ENCODE measurements around the gene GASK1A.

The GASK1A gene

GRCh38 chr3:43028678-43029490 lies 49.8 kb downstream of the GASK1A start:
- Histone ChIP-seq H3K27me3 (ENCODE audit: insufficient read depth, low read length, poor library complexity) (no peaks in the 10 kb centered on the region), H3K4me1 (ENCODE audit: insufficient read depth, low read length) (peaks cover 20% of the 10 kb centered on the region), H2AFZ (ENCODE audit: low read depth, low read length) (no peak overlapping the region)

GRCh38 chr3:43030162-43030935 lies 51.2 kb downstream of the GASK1A start:
- ATAC-seq (ENCODE audit: insufficient read depth, low read depth): no peak
- TF ChIP-seq CTCF (IDR thresholded peaks at IDR 0.05; ENCODE audit: borderline replicate concordance, extremely low read depth, low read length, poor library complexity, severe bottlenecking): no peak
- H3K9me3 ChIP-seq (ENCODE audit: insufficient read depth, low read length, severe bottlenecking): no peaks in the 10 kb centered on the region
- no peaks in the 10 kb centered on the region for H3K27me3 ChIP-seq (ENCODE audit: insufficient read depth, low read length, poor library complexity)
- H3K4me3 ChIP-seq (ENCODE audit: low read depth in 1 of 2, low read length in 2 of 2): no peak overlapping the region
- H3K27ac ChIP-seq (ENCODE audit: low read length): no peak overlapping the region
- H3K79me2 ChIP-seq (ENCODE audit: insufficient read depth, low read length): no peaks in the 10 kb centered on the region
- no peaks in the 10 kb centered on the region for H4K20me1 ChIP-seq (ENCODE audit: insufficient read depth, low read length)
- H3K9ac ChIP-seq (ENCODE audit: low read depth, low read length): no peak overlapping the region
- H2AFZ ChIP-seq (ENCODE audit: low read depth, low read length): no peak overlapping the region
- no peak for DNase-seq
- H3K4me2 ChIP-seq (ENCODE audit: insufficient read depth, low read length): no peak overlapping the region
- H3K4me1 ChIP-seq (ENCODE audit: insufficient read depth, low read length): peaks cover 5% of the 10 kb centered on the region
- H3K36me3 ChIP-seq (ENCODE audit: insufficient read depth, low read length): no peaks in the 10 kb centered on the region

More at GRCh38 chr3:43028678-43029490, 49.8 kb downstream of the GASK1A start:
- no peaks in the 10 kb centered on the region for H4K20me1 ChIP-seq (ENCODE audit: insufficient read depth, low read length)
- no peak for ATAC-seq (ENCODE audit: insufficient read depth, low read depth)
- TF ChIP-seq CTCF (IDR thresholded peaks at IDR 0.05; ENCODE audit: borderline replicate concordance, extremely low read depth, low read length, poor library complexity, severe bottlenecking) (no peak), EZH2 (IDR thresholded peaks at IDR 0.05; ENCODE audit: borderline replicate concordance, low read depth, low read length, severe bottlenecking) (no peak)
- H3K4me2 ChIP-seq (ENCODE audit: insufficient read depth, low read length): no peak overlapping the region
- H3K79me2 ChIP-seq (ENCODE audit: insufficient read depth, low read length): no peaks in the 10 kb centered on the region
- H3K9ac ChIP-seq (ENCODE audit: low read depth, low read length): no peak overlapping the region
- no peak for DNase-seq
- H3K9me3 ChIP-seq (ENCODE audit: insufficient read depth, low read length, severe bottlenecking): no peaks in the 10 kb centered on the region
- H3K27ac ChIP-seq (ENCODE audit: low read length): no peak overlapping the region
- no peaks in the 10 kb centered on the region for H3K36me3 ChIP-seq (ENCODE audit: insufficient read depth, low read length)
- H3K4me3 ChIP-seq (ENCODE audit: low read depth in 1 of 2, low read length in 2 of 2): no peak overlapping the region

- TF ChIP-seq CTCF (IDR thresholded peaks at IDR 0.05; ENCODE audit: borderline replicate concordance, extremely low read depth, low read length, poor library complexity, severe bottlenecking): no peak
- no peak for ATAC-seq (ENCODE audit: insufficient read depth, low read depth)
- Histone ChIP-seq H2AFZ (ENCODE audit: low read depth, low read length) (no peak overlapping the region), H3K9ac (ENCODE audit: low read depth, low read length) (no peak overlapping the region), H3K27me3 (ENCODE audit: insufficient read depth, low read length, poor library complexity) (no peaks in the 10 kb centered on the region), H3K79me2 (ENCODE audit: insufficient read depth, low read length) (no peaks in the 10 kb centered on the region), H3K4me3 (ENCODE audit: low read depth in 1 of 2, low read length in 2 of 2) (no peak overlapping the region), H3K27ac (ENCODE audit: low read length) (no peak overlapping the region), H3K4me1 (ENCODE audit: insufficient read depth, low read length) (no peaks in the 10 kb centered on the region), H3K4me2 (ENCODE audit: insufficient read depth, low read length) (no peak overlapping the region), H4K20me1 (ENCODE audit: insufficient read depth, low read length) (no peaks in the 10 kb centered on the region), H3K9me3 (ENCODE audit: insufficient read depth, low read length, severe bottlenecking) (no peaks in the 10 kb centered on the region), H3K36me3 (ENCODE audit: insufficient read depth, low read length) (no peaks in the 10 kb centered on the region)
- DNase-seq: no peak
Measured at GRCh38 chr3:43031485-43031884, 52.4 kb downstream of the GASK1A start.
